ENCODE results near the gene LATS1. TPM values are rescaled to one million over a fixed set of nuclear protein-coding genes. Genes with fewer than 3 reads are reported as not detected.

The LATS1 gene
- total RNA-seq, 1 donor from 2014 or later = 15.1 TPM

GRCh38 chr6:149642829-149643580 is 74.9 kb downstream of the LATS1 start:
- peak overlapping the region; percentile 60 for H3K27ac ChIP-seq (ENCODE audit: low read depth, low read length)
- H3K36me3 ChIP-seq (ENCODE audit: control insufficient read depth in 3 of 3, insufficient read depth in 3 of 3, low read length in 3 of 3) = peaks cover 0 to 4% (median 4%) of the 10 kb centered on the region in 3 donors
- no peak overlapping the region for H3K4me3 ChIP-seq (ENCODE audit: low read length in 3 of 3)
- no peak overlapping the region for H3K9ac ChIP-seq (ENCODE audit: low read depth in 1 of 3, low read length in 3 of 3)
- H3K4me1 ChIP-seq (ENCODE audit: control insufficient read depth in 3 of 3, insufficient read depth in 3 of 3, low read length in 3 of 3) = peaks cover 10 to 17% (median 16%) of the 10 kb centered on the region in 3 donors
- H3K9me3 ChIP-seq (ENCODE audit: control insufficient read depth in 3 of 3, low read length in 3 of 3) = no peaks in the 10 kb centered on the region
- no peaks in the 10 kb centered on the region for H3K27me3 ChIP-seq (ENCODE audit: control insufficient read depth in 3 of 3, insufficient read depth in 3 of 3, low read length in 3 of 3)

GRCh38 chr6:149636124-149636523 is 81.8 kb downstream of the LATS1 start:
- no peaks in the 10 kb centered on the region for H3K9me3 ChIP-seq (ENCODE audit: control insufficient read depth in 3 of 3, low read length in 3 of 3)
- no peaks in the 10 kb centered on the region for H3K27me3 ChIP-seq (ENCODE audit: control insufficient read depth in 3 of 3, insufficient read depth in 3 of 3, low read length in 3 of 3)
- H3K36me3 ChIP-seq (ENCODE audit: control insufficient read depth in 3 of 3, insufficient read depth in 3 of 3, low read length in 3 of 3) = peaks cover 0 to 7% (median 4%) of the 10 kb centered on the region in 3 donors
- H3K4me1 ChIP-seq (ENCODE audit: control insufficient read depth in 3 of 3, insufficient read depth in 3 of 3, low read length in 3 of 3) = no peaks in the 10 kb centered on the region
- H3K9ac ChIP-seq (ENCODE audit: low read depth in 1 of 3, low read length in 3 of 3) = no peak overlapping the region
- H3K27ac ChIP-seq (ENCODE audit: low read depth, low read length) = no peak overlapping the region
- H3K4me3 ChIP-seq (ENCODE audit: low read length in 3 of 3) = no peak overlapping the region

DNA sequence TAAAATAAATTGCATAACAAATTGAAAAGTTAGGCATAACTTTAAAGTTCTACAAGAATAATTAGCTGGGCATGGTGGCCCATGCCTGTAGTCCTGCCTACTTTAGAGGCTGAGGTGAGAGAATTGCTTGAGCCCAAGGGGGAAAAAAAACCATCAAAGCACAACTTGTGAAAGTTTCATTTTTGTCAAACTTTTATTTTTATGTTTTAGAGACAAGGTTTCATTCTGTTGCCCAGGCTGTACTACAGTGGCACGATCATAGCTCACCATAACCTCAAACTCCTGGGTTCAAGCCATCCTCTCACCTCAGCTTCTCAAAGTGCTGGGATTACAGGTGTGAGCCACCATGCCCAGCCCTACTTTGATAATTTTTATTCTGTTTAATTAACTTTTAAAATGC is 83.6 kb downstream of the LATS1 start:
- H3K9ac ChIP-seq (ENCODE audit: low read depth in 1 of 3, low read length in 3 of 3) = no peak overlapping the region
- no peaks in the 10 kb centered on the region for H3K4me1 ChIP-seq (ENCODE audit: control insufficient read depth in 3 of 3, insufficient read depth in 3 of 3, low read length in 3 of 3)
- H3K4me3 ChIP-seq (ENCODE audit: low read length in 3 of 3) = no peak overlapping the region
- H3K9me3 ChIP-seq (ENCODE audit: control insufficient read depth in 3 of 3, low read length in 3 of 3) = no peaks in the 10 kb centered on the region
- H3K27me3 ChIP-seq (ENCODE audit: control insufficient read depth in 3 of 3, insufficient read depth in 3 of 3, low read length in 3 of 3) = no peaks in the 10 kb centered on the region
- H3K36me3 ChIP-seq (ENCODE audit: control insufficient read depth in 3 of 3, insufficient read depth in 3 of 3, low read length in 3 of 3) = peaks cover 0 to 9% (median 4%) of the 10 kb centered on the region in 3 donors
- no peak overlapping the region for H3K27ac ChIP-seq (ENCODE audit: low read depth, low read length)

DNA sequence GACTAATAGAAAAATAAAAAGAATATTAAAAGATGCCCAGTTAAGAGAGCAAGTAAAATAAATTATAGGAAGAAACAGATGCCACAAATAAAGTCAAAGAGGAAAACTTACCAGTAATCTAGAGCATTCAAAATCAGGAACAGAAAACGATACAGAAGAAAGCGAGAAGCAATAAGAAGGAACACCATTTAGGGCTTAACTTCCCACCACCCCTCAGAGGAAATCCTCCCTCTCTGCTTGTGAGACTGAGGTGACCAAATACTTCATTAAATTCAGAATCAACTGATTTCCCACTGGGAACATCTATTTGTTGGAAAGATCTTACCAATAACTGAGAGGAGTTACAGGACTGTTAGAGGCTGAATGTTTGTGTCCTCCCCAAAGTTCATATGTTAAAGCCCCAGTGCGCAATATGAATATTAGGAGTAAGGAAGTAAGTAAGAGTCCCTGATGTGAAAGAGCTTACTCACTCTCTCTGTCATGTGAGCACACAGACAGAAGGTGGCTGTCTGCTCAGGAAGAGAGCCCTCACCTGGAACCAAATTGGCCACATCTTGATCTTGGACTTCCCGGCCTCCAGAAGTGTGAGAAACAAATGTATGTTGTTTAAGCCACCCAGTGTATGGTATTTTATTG is 88.9 kb downstream of the LATS1 start:
- Histone ChIP-seq H3K4me1 (ENCODE audit: control insufficient read depth in 3 of 3, insufficient read depth in 3 of 3, low read length in 3 of 3) (no peaks in the 10 kb centered on the region), H3K36me3 (ENCODE audit: control insufficient read depth in 3 of 3, insufficient read depth in 3 of 3, low read length in 3 of 3) (peaks cover 2 to 10% (median 4%) of the 10 kb centered on the region in 3 donors), H3K4me3 (ENCODE audit: low read length in 3 of 3) (no peak overlapping the region), H3K27me3 (ENCODE audit: control insufficient read depth in 3 of 3, insufficient read depth in 3 of 3, low read length in 3 of 3) (no peaks in the 10 kb centered on the region), H3K9ac (ENCODE audit: low read depth in 1 of 3, low read length in 3 of 3) (no peak overlapping the region), H3K9me3 (ENCODE audit: control insufficient read depth in 3 of 3, low read length in 3 of 3) (no peaks in the 10 kb centered on the region), H3K27ac (ENCODE audit: low read depth, low read length) (no peak overlapping the region)

GRCh38 chr6:149627672-149628071 is 90.2 kb downstream of the LATS1 start:
- no peaks in the 10 kb centered on the region for H3K4me1 ChIP-seq (ENCODE audit: control insufficient read depth in 3 of 3, insufficient read depth in 3 of 3, low read length in 3 of 3)
- H3K36me3 ChIP-seq (ENCODE audit: control insufficient read depth in 3 of 3, insufficient read depth in 3 of 3, low read length in 3 of 3) = peaks cover 6 to 10% (median 8%) of the 10 kb centered on the region in 3 donors

DNA sequence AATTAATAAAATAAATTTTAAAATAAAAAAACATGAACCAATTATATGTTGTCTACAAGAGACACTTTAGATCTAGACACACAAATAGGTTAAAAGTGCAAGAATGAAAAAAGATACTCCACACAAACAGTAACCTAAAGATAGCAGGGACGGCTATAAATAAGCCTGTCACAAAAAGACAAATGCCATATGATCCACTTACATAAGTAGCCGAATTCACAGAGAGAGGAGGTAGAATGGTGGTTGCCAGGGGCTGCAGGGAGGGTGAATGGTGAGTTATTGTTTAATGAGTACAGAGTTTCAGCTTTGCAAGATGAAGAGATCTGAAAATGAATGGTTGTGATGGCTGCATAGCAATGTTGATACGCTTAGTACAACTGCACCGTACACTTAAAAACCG is 102.1 kb downstream of the LATS1 start:
- peaks cover 0 to 3% (median 2%) of the 10 kb centered on the region in 3 donors for H3K9me3 ChIP-seq (ENCODE audit: control insufficient read depth in 3 of 3, low read length in 3 of 3)
- no peak overlapping the region for H3K4me3 ChIP-seq (ENCODE audit: low read length in 3 of 3)
- no peak overlapping the region for H3K27ac ChIP-seq (ENCODE audit: low read depth, low read length)
- H3K36me3 ChIP-seq (ENCODE audit: control insufficient read depth in 3 of 3, insufficient read depth in 3 of 3, low read length in 3 of 3) = peaks cover 2 to 16% (median 6%) of the 10 kb centered on the region in 3 donors
- H3K27me3 ChIP-seq (ENCODE audit: control insufficient read depth in 3 of 3, insufficient read depth in 3 of 3, low read length in 3 of 3) = no peaks in the 10 kb centered on the region
- H3K9ac ChIP-seq (ENCODE audit: low read depth in 1 of 3, low read length in 3 of 3) = no peak overlapping the region
- H3K4me1 ChIP-seq (ENCODE audit: control insufficient read depth in 3 of 3, insufficient read depth in 3 of 3, low read length in 3 of 3) = peaks cover 0 to 8% (median 0%) of the 10 kb centered on the region in 3 donors

More at GRCh38 chr6:149627672-149628071, 90.2 kb downstream of the LATS1 start:
- Histone ChIP-seq H3K9ac (ENCODE audit: low read depth in 1 of 3, low read length in 3 of 3) (no peak overlapping the region), H3K27me3 (ENCODE audit: control insufficient read depth in 3 of 3, insufficient read depth in 3 of 3, low read length in 3 of 3) (no peaks in the 10 kb centered on the region), H3K4me3 (ENCODE audit: low read length in 3 of 3) (no peak overlapping the region), H3K27ac (ENCODE audit: low read depth, low read length) (no peak overlapping the region), H3K9me3 (ENCODE audit: control insufficient read depth in 3 of 3, low read length in 3 of 3) (no peaks in the 10 kb centered on the region)

DNA sequence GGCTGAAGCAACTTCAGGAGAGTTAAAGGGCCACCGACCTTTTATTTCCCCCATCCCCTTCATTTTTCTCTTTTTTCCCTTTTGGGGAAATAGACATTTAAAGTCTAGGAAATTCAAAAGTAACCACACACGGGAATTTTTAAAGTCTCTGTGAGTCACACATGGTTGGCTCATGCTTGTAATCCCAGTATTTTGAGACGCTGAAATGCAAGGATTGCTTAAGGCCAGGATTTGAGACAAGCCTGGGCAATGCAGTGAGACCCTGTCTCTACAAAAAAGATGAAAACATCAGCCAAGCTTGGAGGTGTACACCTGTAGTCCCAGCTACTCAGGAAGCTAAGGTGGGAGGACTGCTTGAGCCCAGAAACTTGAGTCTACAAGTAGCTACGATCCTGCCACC is 103.6 kb downstream of the LATS1 start:
- Histone ChIP-seq H3K27me3 (ENCODE audit: control insufficient read depth in 3 of 3, insufficient read depth in 3 of 3, low read length in 3 of 3) (no peaks in the 10 kb centered on the region), H3K4me1 (ENCODE audit: control insufficient read depth in 3 of 3, insufficient read depth in 3 of 3, low read length in 3 of 3) (peaks cover 0 to 8% (median 0%) of the 10 kb centered on the region in 3 donors), H3K4me3 (ENCODE audit: low read length in 3 of 3) (no peak overlapping the region), H3K27ac (ENCODE audit: low read depth, low read length) (no peak overlapping the region), H3K9ac (ENCODE audit: low read depth in 1 of 3, low read length in 3 of 3) (no peak overlapping the region), H3K36me3 (ENCODE audit: control insufficient read depth in 3 of 3, insufficient read depth in 3 of 3, low read length in 3 of 3) (peaks cover 0 to 10% (median 6%) of the 10 kb centered on the region in 3 donors), H3K9me3 (ENCODE audit: control insufficient read depth in 3 of 3, low read length in 3 of 3) (peaks cover 0 to 3% (median 2%) of the 10 kb centered on the region in 3 donors)

DNA sequence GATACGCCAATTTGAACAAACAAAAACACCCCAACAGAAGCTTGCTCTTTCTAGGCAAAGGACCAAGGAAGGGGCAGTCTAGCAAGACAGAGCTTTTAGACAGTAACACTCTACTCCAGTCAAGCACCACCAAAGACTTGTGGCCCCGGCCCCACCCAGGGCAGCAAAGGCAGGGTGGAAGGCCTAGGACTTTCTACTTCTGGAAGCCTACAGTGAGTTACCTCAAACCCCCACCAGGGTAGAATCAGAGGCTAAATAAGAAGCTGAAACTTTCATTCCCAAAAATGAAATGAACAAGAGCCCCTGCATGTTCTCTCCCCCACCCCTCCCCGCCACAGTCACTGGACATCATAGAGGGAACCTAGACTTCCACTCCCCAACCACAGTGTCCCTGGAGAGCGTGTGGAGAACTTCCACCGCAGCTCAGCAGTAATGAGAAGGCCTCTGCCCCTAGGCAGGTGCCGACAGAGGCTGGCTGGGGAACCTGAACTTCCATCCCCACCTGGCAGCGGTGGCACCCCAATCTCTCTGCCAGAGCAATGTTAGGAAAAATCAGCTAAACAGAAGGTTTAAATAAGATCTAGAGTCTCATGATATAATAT is 109.4 kb downstream of the LATS1 start:
- Histone ChIP-seq H3K4me1 (ENCODE audit: control insufficient read depth in 3 of 3, insufficient read depth in 3 of 3, low read length in 3 of 3) (no peaks in the 10 kb centered on the region), H3K9ac (ENCODE audit: low read depth in 1 of 3, low read length in 3 of 3) (no peak overlapping the region), H3K27ac (ENCODE audit: low read depth, low read length) (no peak overlapping the region), H3K9me3 (ENCODE audit: control insufficient read depth in 3 of 3, low read length in 3 of 3) (peaks cover 0 to 3% (median 0%) of the 10 kb centered on the region in 3 donors), H3K36me3 (ENCODE audit: control insufficient read depth in 3 of 3, insufficient read depth in 3 of 3, low read length in 3 of 3) (peaks cover under 1 to 3% (median 2%) of the 10 kb centered on the region in 3 donors), H3K27me3 (ENCODE audit: control insufficient read depth in 3 of 3, insufficient read depth in 3 of 3, low read length in 3 of 3) (no peaks in the 10 kb centered on the region), H3K4me3 (ENCODE audit: low read length in 3 of 3) (no peak overlapping the region)

Data from skeletal muscle tissue (tissue), 4 donors.